ENCODE results near the gene DNAJB2.

The DNAJB2 gene

DNA sequence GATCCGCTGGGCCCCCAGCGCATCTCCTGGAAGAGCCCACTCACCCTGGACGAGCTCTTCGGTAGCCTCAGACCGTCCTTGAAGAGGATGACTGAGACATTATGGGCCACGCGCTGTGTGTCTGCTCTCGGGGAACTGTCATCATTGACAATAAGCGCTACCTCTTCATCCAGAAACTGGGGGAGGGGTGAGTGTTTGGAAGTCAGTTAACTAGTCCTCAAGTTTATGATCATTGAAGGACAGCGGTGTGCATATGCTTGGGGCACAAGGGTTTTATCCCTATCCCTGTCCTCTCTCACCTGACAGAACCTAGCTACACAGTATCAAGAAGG lies 33.3 kb upstream of the DNAJB2 start:
- H3K4me3 ChIP-seq (ENCODE audit: low read depth, low read length), result peak overlapping the region; percentile 95
- TF ChIP-seq, protein P1, sequence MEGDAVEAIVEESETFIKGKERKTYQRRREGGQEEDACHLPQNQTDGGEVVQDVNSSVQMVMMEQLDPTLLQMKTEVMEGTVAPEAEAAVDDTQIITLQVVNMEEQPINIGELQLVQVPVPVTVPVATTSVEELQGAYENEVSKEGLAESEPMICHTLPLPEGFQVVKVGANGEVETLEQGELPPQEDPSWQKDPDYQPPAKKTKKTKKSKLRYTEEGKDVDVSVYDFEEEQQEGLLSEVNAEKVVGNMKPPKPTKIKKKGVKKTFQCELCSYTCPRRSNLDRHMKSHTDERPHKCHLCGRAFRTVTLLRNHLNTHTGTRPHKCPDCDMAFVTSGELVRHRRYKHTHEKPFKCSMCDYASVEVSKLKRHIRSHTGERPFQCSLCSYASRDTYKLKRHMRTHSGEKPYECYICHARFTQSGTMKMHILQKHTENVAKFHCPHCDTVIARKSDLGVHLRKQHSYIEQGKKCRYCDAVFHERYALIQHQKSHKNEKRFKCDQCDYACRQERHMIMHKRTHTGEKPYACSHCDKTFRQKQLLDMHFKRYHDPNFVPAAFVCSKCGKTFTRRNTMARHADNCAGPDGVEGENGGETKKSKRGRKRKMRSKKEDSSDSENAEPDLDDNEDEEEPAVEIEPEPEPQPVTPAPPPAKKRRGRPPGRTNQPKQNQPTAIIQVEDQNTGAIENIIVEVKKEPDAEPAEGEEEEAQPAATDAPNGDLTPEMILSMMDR (IDR thresholded peaks at IDR 0.05; ENCODE audit: low read depth, low read length), result no peak
- in situ Hi-C loops (cut with HindIII; ENCODE audit: low sequenced_read_pairs), result no loop called here
- DNase-seq (ENCODE audit: low read depth, low spot score), result no peak

DNA sequence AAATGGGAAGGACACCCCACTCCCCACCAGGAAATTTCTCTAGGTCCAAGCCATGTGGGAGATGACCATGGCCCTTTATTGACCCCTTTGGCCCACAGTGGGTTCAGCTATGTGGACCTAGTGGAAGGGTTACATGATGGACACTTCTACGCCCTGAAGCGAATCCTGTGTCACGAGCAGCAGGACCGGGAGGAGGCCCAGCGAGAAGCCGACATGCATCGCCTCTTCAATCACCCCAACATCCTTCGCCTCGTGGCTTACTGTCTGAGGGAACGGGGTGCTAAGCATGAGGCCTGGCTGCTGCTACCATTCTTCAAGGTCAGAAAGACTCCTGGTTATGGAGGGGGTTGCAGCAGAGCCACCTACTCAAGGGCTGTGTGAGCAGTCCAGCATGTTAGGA lies 32.6 kb upstream of the DNAJB2 start:
- TF ChIP-seq, protein P1 (IDR thresholded peaks at IDR 0.05; ENCODE audit: low read depth, low read length), result no peak
- DNase-seq (ENCODE audit: low read depth, low spot score), result no peak
- no peak overlapping the region for H3K4me3 ChIP-seq (ENCODE audit: low read depth, low read length)
- in situ Hi-C loops (cut with HindIII; ENCODE audit: low sequenced_read_pairs), result no loop called here

DNA sequence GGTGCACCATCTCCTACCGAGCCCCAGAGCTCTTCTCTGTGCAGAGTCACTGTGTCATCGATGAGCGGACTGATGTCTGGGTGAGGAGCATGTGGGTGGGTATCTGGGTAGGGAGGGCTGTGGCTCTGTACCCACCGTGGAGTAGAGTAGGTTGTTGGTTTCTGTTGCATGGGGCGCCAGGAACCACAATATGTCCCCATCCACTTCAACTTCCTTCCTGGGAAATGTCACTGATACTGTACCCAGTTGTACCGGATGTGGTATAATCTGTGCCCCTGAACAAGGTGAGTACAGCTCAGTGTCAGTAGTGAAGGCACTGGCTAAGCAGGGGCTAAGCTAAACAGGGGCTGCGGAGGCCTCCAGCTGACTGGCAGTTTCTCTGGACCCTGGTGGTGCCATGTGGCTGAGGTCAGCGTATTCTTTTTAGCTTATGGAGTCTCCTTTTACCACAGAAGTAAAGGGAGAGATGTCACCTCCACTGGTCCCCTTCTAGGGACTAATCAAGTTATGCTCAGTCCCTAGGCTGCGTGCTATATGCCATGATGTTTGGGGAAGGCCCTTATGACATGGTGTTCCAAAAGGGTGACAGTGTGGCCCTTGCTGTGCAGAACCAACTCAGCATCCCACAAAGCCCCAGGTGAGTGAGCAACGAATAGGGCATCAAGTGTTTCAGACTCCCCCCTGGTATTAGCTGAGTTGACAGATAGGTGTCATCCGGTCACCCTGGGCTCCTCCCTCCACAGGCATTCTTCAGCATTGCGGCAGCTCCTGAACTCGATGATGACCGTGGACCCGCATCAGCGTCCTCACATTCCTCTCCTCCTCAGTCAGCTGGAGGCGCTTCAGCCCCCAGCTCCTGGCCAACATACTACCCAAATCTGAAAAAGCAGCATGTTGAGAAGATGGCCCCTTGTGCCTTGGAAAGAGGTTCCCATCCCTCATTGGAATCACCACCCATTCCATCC lies 31.2 kb upstream of the DNAJB2 start:
- DNase-seq (ENCODE audit: low read depth, low spot score), result no peak
- no peak overlapping the region for H3K4me3 ChIP-seq (ENCODE audit: low read depth, low read length)
- TF ChIP-seq, protein P1 (IDR thresholded peaks at IDR 0.05; ENCODE audit: low read depth, low read length), result no peak
- in situ Hi-C loops (cut with HindIII; ENCODE audit: low sequenced_read_pairs), result no loop called here

DNA sequence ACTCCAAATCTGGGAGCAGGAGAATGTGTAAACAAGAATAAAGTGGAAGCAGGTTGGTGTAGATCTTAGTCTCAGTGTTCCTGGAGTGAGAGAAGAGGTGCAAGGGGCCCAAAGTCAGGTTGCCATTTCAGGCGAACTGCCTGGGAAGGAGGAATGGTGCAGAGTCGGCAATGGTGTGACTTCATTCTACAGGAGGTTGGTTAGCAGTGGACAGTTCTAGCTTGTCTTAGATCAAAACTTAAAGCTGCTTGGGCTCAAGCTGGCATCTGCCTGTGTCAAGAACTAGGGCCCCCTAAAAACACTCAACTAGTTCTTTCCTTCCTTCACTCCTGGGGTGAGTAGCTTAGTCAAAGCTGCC lies 30.3 kb upstream of the DNAJB2 start:
- DNase-seq (ENCODE audit: low read depth, low spot score), result no peak
- in situ Hi-C loops (cut with HindIII; ENCODE audit: low sequenced_read_pairs), result no loop called here
- H3K4me3 ChIP-seq (ENCODE audit: low read depth, low read length), result no peak overlapping the region
- TF ChIP-seq, protein P1 (IDR thresholded peaks at IDR 0.05; ENCODE audit: low read depth, low read length), result no peak

DNA sequence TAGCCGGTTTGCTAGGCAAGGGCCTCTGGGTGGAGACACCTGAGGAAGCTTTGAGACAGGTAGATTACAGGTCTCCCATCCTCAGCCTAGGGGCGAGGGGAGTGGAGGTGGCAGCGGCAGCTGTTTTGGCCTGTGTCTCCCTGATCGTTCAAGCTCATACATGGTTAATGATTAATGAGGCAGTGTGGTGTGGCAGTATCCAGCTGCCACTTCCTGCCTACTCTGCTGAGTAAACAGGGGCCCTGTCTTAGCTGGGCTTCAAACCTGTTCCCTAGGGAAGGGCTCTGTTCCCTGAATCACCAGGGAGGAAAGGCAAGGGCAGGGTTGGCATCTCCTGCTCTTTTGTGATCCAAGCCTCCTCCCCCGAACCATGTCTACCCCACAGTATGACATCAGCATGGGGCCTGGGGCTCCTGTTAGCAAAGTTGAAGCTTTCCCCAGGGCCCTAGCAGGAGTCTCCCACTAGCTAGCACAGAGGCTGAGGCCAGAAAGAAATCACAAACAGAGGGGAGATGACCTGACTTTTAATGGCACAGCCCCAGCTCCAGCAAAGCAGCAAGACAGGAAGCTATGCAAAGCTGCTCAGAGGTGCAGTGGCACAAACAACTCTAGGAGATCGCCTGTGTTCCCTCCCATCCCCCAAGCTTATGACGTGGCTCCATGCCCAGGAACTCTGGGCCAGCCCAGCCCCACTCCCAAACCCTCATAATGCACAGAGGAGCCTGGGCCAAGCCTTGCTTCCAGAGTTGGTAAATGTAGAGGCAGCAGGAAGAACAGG lies 29.8 kb upstream of the DNAJB2 start:
- H3K4me3 ChIP-seq (ENCODE audit: low read depth, low read length), result no peak overlapping the region
- in situ Hi-C loops (cut with HindIII; ENCODE audit: low sequenced_read_pairs), result no loop called here
- DNase-seq (ENCODE audit: low read depth, low spot score), result peak; percentile 68
- TF ChIP-seq, protein P1 (IDR thresholded peaks at IDR 0.05; ENCODE audit: low read depth, low read length), result no peak

DNA sequence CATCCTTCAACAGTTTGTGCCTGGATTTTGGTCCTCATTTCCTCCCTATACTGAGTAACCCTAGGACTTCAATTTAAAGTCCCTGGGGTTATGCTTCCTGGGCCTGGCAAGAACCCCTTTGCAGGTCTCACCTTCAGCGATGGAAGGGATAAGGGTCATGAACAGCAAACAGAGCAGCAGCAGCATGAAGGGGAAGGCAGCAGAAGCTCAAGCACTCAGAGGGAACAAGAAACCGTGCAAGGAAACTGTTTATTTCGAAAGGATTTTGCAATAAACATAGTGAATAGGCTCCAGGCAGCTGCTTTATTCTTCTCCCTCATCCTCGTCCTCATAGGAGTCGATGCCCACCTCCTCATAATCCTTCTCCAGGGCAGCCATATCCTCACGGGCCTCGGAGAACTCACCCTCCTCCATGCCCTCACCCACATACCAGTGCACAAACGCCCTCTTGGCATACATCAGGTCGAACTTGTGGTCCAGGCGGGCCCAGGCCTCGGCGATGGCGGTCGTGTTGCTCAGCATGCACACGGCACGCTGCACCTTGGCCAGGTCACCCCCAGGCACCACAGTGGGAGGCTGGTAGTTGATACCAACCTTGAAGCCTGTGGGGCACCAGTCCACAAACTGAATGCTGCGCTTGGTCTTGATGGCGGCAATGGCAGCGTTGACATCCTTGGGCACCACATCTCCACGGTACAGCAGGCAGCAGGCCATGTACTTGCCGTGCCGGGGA lies 29.0 kb upstream of the DNAJB2 start:
- in situ Hi-C loops (cut with HindIII; ENCODE audit: low sequenced_read_pairs), result no loop called here
- no peak for DNase-seq (ENCODE audit: low read depth, low spot score)
- H3K4me3 ChIP-seq (ENCODE audit: low read depth, low read length), result no peak overlapping the region
- TF ChIP-seq, protein P1 (IDR thresholded peaks at IDR 0.05; ENCODE audit: low read depth, low read length), result no peak
